Activated naive CD4-positive, alpha-beta T cell (primary cell): ENCODE results near the gene BAIAP2L1.
"Not testable (repeated sequence)": the region's sequence is repeated elsewhere in the genome, so short reads cannot be mapped to it uniquely, and the experiment has no call there.

Experiments used
- DNase-seq, 4 experiments: peaks; one replicate each; lab custom pipeline; 2025; lab: John Stamatoyannopoulos, UW

The BAIAP2L1 gene

DNA sequence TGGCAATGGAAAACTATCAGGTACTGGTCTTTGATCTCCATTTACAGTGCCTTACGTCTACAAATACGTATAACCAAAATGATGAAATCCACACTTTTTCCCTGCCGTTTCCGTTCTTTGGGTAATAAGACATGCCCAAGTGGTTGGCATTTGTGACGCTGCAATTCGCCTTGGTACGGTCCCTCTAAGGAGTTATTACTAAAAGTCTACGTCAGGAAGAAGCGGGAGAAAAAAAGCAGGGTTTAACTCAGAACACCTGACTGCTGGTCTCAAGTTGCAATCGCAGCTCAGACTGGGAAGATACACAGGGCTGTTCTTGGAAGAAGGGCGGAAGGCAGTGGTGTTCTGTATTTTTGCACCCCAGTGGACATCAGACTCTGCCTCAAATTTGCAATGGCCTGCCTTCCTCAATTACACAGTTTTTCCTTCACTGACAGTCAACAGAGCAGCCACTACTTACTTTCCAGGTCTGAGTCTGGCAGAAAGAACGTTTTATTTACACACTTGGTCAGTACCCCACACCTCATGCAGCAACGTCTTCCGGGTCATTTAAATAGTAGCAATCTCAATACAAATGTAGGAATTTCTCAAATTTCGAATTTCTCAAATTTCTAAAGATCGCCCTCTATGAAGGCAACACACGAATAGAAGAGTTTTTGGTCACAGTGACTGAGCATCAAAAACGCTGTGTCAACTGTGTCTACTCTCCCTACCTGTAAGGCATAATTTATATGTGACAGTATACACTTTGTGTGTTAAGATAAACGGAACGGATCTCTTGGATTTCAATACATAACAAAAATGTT, 2.1 kb downstream of the BAIAP2L1 start:
- no peak for DNase-seq

DNA sequence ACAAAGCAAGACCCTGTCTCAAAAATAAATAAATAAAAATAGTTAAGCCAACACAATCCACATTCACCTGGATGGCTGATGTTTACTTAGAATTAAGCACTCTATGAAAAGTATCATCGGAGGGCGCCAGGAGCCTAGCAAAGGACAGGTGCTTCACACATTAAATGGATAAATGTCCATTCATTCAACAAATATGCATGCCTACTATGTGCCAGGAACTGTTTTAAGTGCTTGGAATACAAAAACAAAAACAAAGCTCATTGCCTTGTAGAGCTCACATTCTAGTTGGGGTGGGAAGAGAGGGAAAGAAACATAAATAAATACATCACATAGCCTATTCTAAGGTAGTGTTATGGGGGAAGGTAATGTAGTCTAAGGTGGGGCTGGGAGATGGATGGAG, 4.1 kb downstream of the BAIAP2L1 start:
- no peak for DNase-seq

DNA sequence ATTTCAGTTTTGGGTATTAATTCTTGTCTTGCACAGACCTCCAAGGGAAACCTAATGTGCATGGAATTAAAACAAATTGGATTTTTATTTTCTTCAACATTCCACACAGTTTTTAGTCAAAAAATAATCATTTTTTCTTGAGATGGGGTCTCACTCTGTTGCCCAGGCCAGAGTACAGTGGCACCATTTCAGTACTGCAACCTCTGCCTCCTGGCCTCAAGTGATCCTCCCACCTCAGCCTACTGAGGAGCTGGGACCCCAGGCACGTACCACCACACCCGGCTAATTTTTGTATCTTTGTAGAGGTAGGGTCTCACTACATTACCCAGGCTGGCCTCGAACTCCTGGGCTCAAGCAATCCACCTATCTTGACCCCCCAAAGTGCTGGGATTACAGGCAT, 4.9 kb downstream of the BAIAP2L1 start:
- DNase-seq: no peak

DNA sequence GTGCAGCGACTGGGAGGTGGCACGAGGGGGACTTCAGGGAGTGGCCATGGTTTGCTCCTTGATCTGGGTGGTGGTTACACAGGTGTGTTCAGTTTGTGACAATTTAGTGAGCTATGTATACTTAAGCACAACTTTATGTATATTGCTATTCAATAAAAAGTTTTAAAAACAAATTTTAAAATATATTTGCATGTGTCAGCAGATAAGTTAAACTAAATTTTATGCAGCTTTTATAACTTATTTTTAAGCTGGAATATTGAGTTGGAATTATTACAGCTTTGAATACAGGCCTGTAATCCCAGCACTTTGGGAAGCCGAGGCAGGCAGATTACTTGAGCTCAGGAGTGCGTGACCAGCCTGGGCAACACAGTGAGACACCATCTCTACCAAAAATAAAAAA, 5.4 kb downstream of the BAIAP2L1 start:
- no peak for DNase-seq

DNA sequence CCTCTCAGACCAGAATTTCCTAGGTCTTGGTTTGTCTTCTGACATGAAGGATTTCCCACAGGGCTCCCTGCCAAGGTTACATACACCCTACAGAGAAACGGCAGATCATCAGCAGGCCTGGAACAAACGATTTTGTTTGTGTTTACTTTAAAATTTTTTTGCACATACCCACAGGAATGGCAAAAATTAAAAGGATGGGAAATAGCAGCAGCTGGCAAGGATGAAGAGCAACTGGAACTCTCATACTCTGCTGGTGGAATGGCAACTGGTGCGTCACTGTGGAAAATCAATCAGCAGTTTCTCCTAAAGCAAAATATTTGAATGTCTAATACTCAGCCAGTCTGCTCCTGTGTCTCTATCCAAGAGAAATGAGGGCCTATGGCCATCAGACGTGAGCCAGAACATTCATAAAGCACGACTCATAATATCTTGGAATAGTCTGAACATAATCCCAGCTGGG, 6.5 kb downstream of the BAIAP2L1 start:
- no peak for DNase-seq

DNA sequence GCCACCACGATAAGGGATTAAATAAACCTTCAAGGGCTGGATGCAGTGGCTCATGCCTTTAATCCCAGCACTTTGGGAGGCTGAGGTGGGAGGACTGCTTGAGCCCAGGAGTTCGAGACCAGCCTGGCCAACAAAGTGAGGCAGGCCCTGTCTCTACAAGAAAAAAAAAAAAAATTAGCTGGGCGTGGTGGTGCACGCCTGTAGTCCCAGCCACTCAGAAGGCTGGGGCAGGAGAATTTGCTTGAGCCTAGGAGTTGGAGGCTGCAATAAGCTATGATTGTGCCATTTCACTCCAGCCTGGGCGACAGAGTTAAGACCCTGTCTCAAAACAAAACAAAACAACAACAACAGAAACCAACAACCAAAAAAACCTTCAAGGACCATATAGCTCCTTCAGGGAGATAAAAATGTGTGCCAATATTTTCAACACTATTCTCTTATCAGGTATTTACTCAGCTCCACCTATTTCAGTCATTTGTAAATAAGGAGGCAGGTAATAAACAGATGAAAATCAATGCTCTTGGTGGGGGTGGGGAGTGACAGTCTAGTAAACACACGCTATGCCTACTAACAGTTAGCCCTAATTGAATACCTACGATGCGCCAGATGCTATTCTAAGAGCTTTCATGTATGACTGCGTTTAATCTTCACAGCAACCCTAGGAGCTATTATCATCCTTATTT, 13.2 kb downstream of the BAIAP2L1 start:
- no peak for DNase-seq

DNA sequence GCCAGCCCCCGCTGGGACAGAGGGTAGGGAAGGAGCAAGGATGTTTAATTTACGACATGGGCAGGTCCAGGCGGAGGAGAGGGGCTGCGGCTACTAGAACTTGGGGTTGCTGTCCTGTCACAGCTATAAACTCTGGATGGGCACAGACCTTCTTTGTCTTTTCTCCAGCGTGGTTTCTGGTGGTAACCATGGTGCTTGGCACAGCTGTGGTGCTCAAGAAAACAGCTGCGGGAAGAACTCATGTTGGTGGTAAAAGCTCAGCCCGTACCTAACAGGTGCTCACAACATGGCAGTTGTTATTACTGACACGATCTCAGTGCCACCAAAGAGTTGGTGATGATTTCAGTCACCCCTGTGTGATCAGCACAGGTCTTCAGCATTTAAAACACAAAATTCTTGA, 13.8 kb downstream of the BAIAP2L1 start:
- no peak for DNase-seq

DNA sequence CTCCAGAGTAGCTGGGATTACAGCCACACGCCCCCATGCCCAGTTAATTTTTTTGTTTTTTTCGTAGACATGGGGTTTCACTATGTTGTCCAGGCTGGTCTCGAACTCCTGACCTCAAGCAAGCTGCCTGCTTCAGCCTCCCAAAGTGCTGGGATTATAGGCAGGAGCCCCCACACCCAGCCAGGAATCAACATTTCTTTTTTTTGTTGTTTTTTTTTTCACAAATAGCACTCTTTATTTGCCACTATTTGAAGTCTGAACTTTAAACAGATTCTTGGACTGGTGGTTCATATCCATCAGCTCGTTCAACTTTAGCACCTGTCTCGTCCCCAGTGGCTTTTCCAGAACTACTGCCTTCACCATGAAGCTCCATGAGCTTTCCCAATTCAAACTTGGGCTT, 15.4 kb downstream of the BAIAP2L1 start:
- not testable (repeated sequence) for DNase-seq

DNA sequence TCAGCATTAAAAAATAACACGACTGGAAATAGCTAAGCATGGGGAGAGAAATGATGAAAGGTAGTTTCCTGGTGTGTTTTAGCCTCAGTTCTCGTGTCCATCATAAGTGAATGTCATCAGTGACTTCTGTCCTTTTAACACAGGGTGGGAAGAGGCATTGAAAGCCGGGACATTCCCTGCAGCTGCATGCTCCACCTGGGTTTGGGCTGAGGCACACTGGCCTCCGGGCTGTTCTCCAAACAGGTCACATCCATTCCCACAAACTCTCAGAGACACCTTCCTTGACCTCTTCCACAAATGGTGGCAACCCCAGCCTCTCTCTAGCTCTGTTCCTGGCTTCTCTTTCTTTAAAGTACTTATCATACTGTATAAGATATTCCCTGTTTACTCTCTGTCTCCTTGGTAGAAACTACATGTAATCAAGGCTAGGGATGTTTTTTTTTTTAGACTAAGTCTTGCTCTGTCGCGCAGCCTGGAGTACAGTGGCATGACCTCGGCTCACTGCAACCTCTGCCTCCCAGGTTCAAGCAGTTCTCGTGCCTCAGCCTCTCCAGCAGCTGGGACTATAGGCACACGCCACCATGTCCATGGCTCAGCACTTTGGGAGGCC, 22.6 kb downstream of the BAIAP2L1 start:
- no peak for DNase-seq

DNA sequence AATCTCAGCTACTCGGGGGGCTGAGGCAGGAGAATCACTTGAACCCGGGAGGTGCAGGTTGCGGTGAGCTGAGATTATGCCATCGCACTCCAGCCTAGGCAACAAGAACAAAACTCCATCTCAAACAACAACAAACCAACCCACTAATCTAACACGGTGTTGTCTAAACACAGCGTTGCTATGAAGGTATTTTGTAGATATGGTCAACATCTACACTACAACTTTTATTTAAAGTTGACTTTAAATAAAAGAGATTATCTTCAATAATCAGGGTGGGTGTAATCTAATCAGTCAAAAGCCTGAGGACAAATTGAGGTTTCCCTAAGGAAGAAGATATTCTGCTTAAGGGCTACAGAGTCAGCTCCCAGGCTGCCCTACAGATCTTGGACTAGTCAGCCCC, 24.2 kb downstream of the BAIAP2L1 start:
- no peak for DNase-seq

DNA sequence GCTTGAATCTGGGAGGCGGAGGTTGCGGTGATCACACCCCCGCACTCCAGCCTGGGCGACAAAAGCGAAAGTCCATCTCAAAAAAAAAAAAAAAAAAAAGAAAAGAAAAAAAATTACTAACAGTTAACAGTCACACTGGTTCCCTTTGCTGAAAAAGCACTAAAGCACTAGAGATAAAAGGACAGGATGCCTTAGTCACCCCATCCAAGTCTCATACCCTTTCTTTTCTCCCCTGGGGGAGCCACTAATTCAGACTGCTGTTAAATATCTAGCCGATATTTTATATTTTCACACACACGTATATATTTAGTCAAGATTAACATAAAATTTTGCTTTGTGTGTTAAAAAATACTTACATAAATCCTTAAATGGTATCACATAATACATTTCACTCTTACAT, 25.2 kb downstream of the BAIAP2L1 start:
- no peak for DNase-seq

DNA sequence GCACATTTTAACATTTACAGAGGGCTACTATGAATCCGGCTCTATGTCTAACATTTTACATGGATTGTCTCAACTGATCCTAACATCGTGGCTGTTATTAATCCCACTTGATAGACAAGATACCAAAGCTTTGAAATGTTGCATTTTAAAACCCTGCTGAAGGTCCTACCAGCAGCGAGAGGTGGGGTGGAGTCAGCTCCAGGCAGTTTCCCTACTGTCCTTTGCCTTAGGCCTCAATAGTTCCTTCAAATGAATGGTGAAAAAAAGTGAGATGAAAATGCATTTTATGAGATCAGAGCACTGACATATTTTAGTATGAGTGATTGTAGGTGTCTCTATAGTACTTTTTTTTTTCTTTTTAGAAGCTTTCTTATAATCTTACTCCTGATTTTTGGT, 26.6 kb downstream of the BAIAP2L1 start:
- DNase-seq: no peak

DNA sequence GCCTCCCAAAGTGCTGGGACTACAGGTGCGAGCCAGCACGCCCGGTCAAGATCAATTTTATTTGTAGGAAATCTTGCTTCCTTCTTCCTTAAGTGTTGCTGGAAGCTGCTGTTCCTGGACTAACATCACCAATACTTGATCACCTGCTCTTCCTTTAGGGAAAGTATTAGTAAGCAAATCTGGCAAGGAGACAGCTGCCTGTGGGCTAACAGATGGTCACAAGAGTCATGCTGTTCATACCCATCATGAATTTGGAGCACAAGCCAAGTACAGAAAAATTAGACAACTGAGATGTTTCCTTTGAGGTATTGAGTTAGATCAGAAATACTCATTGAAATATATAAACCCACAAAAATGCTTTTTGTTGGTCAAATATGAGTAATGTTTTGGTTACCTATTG, 27.9 kb downstream of the BAIAP2L1 start:
- no peak for DNase-seq

DNA sequence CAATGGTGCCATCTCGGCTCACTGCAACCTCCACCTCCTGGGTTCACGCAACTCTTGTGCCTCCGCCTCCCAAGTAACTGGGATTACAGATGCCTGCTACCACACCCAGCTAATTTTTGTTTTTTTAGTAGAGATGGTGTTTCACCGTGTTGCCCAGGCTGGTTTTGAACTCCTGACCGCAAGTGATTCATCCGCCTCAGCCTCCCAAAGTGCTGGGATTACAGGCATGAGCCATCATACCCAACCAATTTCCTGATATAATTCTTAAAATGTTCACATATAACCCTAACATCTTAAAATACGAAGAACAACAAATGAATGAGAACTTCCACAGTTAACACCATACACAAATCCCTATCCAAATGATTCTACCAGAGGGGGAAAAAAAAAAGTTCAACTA, 31.2 kb downstream of the BAIAP2L1 start:
- no peak for DNase-seq

DNA sequence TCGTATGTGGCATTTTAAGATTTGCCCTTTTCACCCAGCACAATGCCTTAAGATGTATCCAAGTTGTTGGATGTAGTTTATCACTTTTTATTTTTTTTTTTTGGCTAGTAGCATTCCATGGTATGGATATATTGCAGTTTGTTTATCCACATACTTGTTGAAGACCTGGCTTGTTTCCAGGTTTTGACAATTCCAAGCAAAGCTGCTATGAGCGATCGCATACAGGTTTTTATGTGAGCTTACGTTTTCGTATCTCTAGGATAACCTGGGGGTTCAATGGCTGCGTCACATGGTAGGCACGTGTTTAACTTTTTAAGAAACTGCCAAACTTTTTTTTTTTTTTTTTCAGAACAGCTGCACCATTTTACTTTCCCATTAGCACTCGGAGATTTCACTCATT, 32.2 kb downstream of the BAIAP2L1 start:
- DNase-seq: no peak

DNA sequence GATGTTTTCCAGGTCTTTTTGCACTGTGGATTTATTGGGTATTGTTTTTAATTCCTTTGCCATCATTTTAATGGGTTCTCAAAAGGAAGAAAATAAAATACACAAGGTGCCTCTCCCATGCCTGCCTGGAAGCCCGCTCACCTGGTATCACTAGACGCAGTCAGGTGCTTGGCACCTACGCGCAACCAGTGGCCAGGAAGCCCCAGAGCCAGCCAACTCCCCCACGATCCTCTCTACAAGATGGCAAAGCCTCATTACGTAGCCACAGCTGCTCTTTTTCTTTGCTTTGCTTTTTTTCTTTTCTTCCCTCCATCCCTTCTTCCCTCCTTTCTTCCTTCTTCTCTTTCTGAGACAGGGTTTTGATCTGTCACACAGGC, 34.3 kb downstream of the BAIAP2L1 start:
- DNase-seq: no peak

DNA sequence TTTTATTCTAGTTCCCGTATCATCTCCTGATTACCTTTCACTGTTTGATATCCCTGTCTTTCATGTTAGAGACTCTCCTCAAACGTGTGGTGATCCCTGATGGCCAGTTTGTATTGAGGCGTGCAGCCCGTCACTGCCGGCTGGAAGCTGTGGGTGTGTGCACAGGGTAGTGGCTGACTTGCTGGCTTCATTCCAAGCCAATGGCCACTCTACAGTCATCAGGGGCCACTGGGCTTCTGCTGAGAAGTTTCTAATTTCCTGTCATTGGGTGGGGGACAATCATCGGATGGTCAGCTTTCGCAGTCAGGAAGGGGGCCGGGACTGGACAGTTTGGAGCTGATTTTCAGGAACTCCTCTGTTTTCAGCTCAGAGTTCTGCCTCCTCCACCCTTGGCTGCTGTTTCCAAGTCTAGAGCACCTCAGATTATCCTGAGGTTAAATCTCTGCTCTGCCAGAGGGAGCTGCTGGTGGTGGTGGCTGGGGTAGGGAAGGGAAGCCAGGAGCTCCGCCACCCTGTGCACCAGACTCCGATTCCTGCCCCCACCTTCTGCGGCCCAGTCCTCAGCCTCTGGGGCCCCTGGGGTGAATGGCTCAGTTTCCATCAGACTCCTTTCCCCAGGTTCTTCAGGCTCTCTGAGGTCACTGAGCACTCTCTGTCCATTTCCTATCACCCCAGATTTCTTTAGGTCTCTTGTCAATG, 34.9 kb downstream of the BAIAP2L1 start:
- no peak for DNase-seq

DNA sequence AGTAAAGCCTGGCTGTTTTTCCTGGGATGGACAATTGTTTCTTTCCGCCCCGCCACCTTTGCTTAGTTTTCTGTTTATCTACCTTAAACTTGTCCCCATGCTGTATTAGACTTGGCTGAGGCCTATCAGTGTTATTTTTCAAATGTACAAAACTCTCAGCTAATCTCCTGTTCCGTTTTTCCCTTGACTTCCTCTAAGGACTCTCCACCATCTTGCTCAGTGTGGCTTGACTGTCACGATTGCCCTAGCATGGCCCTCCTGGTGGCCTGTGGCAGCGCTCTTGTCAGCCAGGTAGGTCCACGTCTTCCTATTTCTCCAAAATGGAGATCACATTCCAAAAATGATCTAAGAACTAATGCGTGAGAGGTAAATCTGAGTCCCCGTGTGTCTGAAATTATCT, 36.7 kb downstream of the BAIAP2L1 start:
- no peak for DNase-seq

DNA sequence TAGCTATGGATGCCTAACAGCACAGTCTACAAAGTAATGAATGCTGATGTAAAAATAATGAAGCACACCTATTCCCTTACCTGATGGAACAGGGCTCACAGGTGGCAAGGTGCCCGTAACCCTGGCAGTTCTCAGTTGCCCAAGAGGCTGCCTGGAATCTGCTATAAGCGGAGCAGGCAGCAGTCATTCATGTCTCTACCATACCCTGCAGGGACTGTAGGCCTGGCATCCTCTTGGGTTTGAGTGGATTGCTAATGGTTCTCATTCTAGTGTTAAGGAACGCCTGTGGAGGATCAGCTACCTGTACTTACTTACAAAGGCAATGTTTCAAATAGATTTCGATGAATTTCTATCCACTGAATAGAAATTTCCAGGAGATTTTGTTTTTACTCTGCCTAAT, 38.4 kb downstream of the BAIAP2L1 start:
- DNase-seq: no peak

DNA sequence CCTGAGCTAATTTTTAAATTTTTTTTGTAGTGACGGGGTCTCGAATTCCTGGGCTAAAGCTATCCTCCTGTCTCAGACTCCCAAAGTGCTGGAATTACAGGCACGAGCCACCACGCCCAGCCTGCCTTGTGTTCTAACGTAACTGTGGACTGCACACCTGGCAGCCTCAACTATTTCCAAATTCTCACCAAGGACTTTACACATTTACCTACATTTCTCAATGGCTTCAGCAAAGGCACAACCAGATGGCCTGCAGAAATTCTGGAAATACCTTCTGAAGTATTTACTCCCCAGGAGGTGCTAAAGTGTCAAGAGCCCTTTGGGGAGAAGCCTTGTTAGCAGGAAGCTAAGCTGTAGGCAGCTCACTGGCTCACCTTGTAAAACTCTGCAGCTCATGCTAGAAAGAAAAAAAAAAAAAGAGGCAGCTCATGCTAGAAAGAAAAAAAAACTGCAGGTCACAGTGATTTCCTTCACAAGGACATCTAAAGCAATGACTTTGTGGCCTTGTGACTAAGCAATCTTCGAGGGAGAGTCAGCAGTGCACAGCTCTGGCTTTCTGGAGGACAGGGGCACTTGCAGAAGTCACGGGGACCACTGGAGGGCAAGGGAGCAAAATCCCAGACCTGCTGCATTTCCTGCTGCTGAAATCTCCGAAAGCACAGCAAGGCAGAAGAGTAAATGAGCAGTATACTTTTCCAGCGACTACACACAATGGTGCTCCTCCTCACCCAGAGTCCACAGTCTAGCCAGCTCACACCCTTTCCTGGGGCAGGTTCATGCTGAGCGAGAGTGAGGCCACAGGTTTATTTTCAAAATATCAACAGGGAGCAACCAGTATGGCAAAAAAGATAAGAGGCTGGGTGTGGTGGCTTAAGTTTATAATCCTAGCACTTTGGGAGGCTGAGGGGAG, 40.4 kb downstream of the BAIAP2L1 start:
- no peak for DNase-seq

DNA sequence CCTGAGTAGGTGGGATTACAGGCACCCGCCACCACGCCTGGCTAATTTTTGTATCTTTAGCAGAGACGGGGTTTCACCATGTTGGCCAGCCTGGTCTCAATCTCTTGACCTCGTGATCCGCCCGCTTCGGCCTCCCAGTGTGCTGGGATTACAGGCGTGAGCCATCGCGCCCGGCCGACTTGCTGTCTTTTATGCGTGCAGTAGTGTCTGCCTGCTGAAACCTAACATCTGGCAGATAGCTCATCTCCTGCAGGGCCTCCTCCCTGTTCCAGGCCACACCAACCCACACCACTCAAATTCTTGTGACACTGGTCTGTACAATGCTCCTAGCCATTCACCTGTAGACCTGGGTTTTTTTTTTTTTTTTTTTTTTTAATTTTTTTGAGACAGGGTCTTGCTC, 41.5 kb downstream of the BAIAP2L1 start:
- DNase-seq: no peak

DNA sequence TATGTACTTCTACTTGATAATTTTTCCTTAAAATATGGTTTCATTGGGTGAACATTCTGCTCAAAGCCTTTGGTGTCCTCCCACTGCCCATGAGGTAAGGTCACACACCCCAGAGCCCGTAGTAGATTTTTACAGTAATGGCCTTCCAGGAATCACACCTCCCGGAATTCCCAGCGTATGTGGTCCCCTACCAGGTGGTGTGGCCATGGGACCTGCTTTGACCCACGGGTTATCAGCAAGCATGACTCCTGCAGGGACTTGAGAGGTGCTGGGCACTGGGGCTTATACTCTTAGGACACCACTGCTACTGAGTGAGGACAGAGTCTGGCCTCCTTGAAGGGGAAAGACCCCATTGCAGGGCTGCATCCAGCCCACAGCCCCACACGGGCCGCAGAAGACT, 42.2 kb downstream of the BAIAP2L1 start:
- DNase-seq: no peak
